WTC11 (cell line): ENCODE measurements around the gene MED9. TPM values are rescaled to one million over a fixed set of nuclear protein-coding genes. Genes with fewer than 3 reads are reported as not detected.

ENCODE experiments used
- ATAC-seq: fragments of 200-7000 bp; cut with Tn5 transposase; 2 replicates; pipeline ENCODE4 v1.10.0; 2021; ENCODE audit warnings: mild to moderate bottlenecking, moderate library complexity
- CTCF ChIA-PET: fragments of 300-600 bp; sonication (Branson Sonifier 250); formaldehyde crosslinking; loops from one replicate; lab custom pipeline; 2021; ENCODE audit warnings: antibody characterized with exemption; lab: Charles Lee
- POLR2A ChIA-PET: fragments of 350-600 bp; sonication (Branson Sonifier 250); formaldehyde crosslinking; loops from one replicate; lab custom pipeline; 2021; ENCODE audit warnings: antibody characterized with exemption; lab: Charles Lee
- DNase-seq: peaks from one replicate; pipeline ENCODE4 v3.0.0; 2021; ENCODE audit warnings: low spot score
- H3K27ac Mint-ChIP-seq: 2 replicates; pipeline ENCODE4 v1.8.0; 2021; ENCODE audit warnings: mixed read lengths
- H3K27me3 Mint-ChIP-seq: 2 replicates; pipeline ENCODE4 v1.8.0; 2021; ENCODE audit warnings: low read depth, mild to moderate bottlenecking, moderate library complexity, mixed read lengths
- H3K36me3 Mint-ChIP-seq: 2 replicates; pipeline ENCODE4 v1.8.0; 2021; ENCODE audit warnings: mixed read lengths
- H3K4me1 Mint-ChIP-seq: 2 replicates; pipeline ENCODE4 v1.8.0; 2022; ENCODE audit warnings: mixed read lengths
- H3K4me3 Mint-ChIP-seq: 2 replicates; pipeline ENCODE4 v1.8.0; 2021; ENCODE audit warnings: mild to moderate bottlenecking, moderate library complexity, mixed read lengths
- H3K9me3 Mint-ChIP-seq: 2 replicates; pipeline ENCODE4 v1.8.0; 2021; ENCODE audit warnings: mixed read lengths
- ARID4B ChIP-seq: sonication (generic); formaldehyde crosslinking; IDR thresholded peaks from 2 replicates; pipeline ENCODE4 v1.8.0; 2023; ENCODE audit warnings: missing genetic modification reagents, mild to moderate bottlenecking, borderline replicate concordance
- ATF2 ChIP-seq: sonication (generic); formaldehyde crosslinking; IDR thresholded peaks from 2 replicates; pipeline ENCODE4 v1.8.1; 2022; ENCODE audit warnings: low read depth, missing genetic modification reagents, borderline replicate concordance
- CREB1 ChIP-seq: sonication (generic); formaldehyde crosslinking; IDR thresholded peaks from 2 replicates; pipeline ENCODE4 v1.8.0; 2023; ENCODE audit warnings: mild to moderate bottlenecking, missing genetic modification reagents
- EMX1 ChIP-seq: fragments of 250-450 bp; sonication (Bioruptor Pico); IDR thresholded peaks from 2 replicates; pipeline ENCODE4 v1.8.0; 2021; ENCODE audit warnings: mild to moderate bottlenecking
- ERG ChIP-seq: fragments of 250-450 bp; sonication (Bioruptor Pico); IDR thresholded peaks from 2 replicates; pipeline ENCODE4 v1.8.0; 2021; ENCODE audit warnings: mild to moderate bottlenecking
- ETV6 ChIP-seq: sonication (generic); formaldehyde crosslinking; IDR thresholded peaks from 2 replicates; pipeline ENCODE4 v1.8.1; 2022; ENCODE audit warnings: mild to moderate bottlenecking, missing genetic modification reagents
- FOXJ3 ChIP-seq: sonication (generic); formaldehyde crosslinking; IDR thresholded peaks from 2 replicates; pipeline ENCODE4 v1.9.0; 2021; ENCODE audit warnings: missing genetic modification reagents, mild to moderate bottlenecking, borderline replicate concordance
- FOXK1 ChIP-seq: sonication (generic); formaldehyde crosslinking; IDR thresholded peaks from 2 replicates; pipeline ENCODE4 v1.8.0; 2022; ENCODE audit warnings: mild to moderate bottlenecking, moderate library complexity, missing genetic modification reagents
- HMGA2 ChIP-seq: fragments of 250-450 bp; sonication (Bioruptor Pico); IDR thresholded peaks from 2 replicates; pipeline ENCODE4 v1.4.0; 2021; ENCODE audit warnings: mild to moderate bottlenecking, moderate library complexity
- HMGXB4 ChIP-seq: sonication (generic); formaldehyde crosslinking; IDR thresholded peaks from 2 replicates; pipeline ENCODE4 v1.8.1; 2023; ENCODE audit warnings: mild to moderate bottlenecking, moderate library complexity, missing genetic modification reagents
- IRF2 ChIP-seq: sonication (generic); formaldehyde crosslinking; IDR thresholded peaks from 2 replicates; pipeline ENCODE4 v1.8.0; 2022; ENCODE audit warnings: low read depth, missing genetic modification reagents, borderline replicate concordance
- MXD4 ChIP-seq: fragments of 250-450 bp; sonication (Bioruptor Pico); IDR thresholded peaks from 2 replicates; pipeline ENCODE4 v1.8.0; 2021; ENCODE audit warnings: mild to moderate bottlenecking, moderate library complexity, borderline replicate concordance
- NFATC4 ChIP-seq: fragments of 250-450 bp; sonication (Bioruptor Pico); IDR thresholded peaks from 2 replicates; pipeline ENCODE4 v1.9.0; 2021; ENCODE audit warnings: mild to moderate bottlenecking
- NFE2L1 ChIP-seq: sonication (generic); formaldehyde crosslinking; IDR thresholded peaks from 2 replicates; pipeline ENCODE4 v1.8.1; 2023; ENCODE audit warnings: missing genetic modification reagents
- NFYB ChIP-seq: sonication (generic); formaldehyde crosslinking; conservative IDR thresholded peaks from 2 replicates; pipeline ENCODE4 v1.8.0; 2022; ENCODE audit warnings: low read depth, missing genetic modification reagents
- NR1H2 ChIP-seq: sonication (generic); formaldehyde crosslinking; IDR thresholded peaks from 2 replicates; pipeline ENCODE4 v1.9.0; 2021; ENCODE audit warnings: mild to moderate bottlenecking, moderate library complexity, missing genetic modification reagents
- RORB ChIP-seq: fragments of 250-450 bp; sonication (Bioruptor Pico); IDR thresholded peaks from 2 replicates; pipeline ENCODE4 v1.9.0; 2021; ENCODE audit warnings: mild to moderate bottlenecking
- SP1 ChIP-seq: sonication (generic); formaldehyde crosslinking; conservative IDR thresholded peaks from 2 replicates; pipeline ENCODE4 v1.8.1; 2022; ENCODE audit warnings: missing genetic modification reagents
- TCF7 ChIP-seq: sonication (generic); formaldehyde crosslinking; IDR thresholded peaks from 2 replicates; pipeline ENCODE4 v1.8.0; 2022; ENCODE audit warnings: mild to moderate bottlenecking, low read depth, missing genetic modification reagents, moderate library complexity
- TEAD1 ChIP-seq: sonication (generic); formaldehyde crosslinking; IDR thresholded peaks from 2 replicates; pipeline ENCODE4 v1.8.0; 2022; ENCODE audit warnings: mild to moderate bottlenecking, missing genetic modification reagents
- TEAD4 ChIP-seq: sonication (generic); formaldehyde crosslinking; IDR thresholded peaks from 2 replicates; pipeline ENCODE4 v1.8.0; 2022; ENCODE audit warnings: mild to moderate bottlenecking, missing genetic modification reagents
- ZNF232 ChIP-seq: sonication (generic); formaldehyde crosslinking; IDR thresholded peaks from 2 replicates; pipeline ENCODE4 v1.8.0; 2022; ENCODE audit warnings: mild to moderate bottlenecking, missing genetic modification reagents
- ZNF416 ChIP-seq: fragments of 250-450 bp; sonication (Bioruptor Pico); IDR thresholded peaks from 2 replicates; pipeline ENCODE4 v1.9.0; 2021; ENCODE audit warnings: mild to moderate bottlenecking, inconsistent platforms
- total RNA-seq: library from RNA; stranded (reverse); gene quantifications from 3 replicates; pipeline ENCODE4 v1.2.3, GENCODE V29; 2021
- TF ChIP-seq, protein P1 (sequence below): fragments of 250-450 bp; sonication (Bioruptor Pico); IDR thresholded peaks from 2 replicates; pipeline ENCODE4 v1.9.0; 2021; ENCODE audit warnings: mild to moderate bottlenecking

The MED9 gene
- total RNA-seq, 1 experiment from 2014 or later: 21.1 TPM

DNA sequence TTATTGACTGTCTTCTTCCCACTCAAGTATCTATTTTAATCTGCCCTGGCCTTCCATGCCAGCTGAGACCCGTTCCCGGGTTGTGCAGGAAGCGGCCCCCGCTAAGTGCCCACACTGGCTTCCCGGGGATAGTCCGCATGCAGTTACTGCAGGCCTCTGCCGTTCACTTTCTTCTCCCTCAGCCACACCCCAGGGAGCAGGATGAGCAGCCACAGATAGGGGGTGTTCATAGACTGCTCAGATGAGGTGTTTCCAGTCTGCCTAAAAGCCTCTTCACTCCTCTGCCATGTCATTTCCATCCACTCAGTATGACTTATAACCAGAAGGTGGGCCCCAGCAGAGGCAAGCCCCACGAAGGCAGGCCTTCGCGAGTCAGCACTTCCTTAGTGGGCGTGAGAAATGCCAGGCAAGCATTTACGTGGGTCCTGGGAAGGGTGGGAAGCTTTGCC is 7.7 kb downstream of the MED9 start:
- H3K4me1 Mint-ChIP-seq: no peaks in the 10 kb centered on the region; the same call in 1 of the 2 replicates
- ChIA-PET POLR2A (no interaction called here), CTCF (no interaction called here)
- ATAC-seq (no peak), DNase-seq (no peak)
- no peak for TF ChIP-seq HMGA2 (CRISPR knock-in tag)
- no peak for TF ChIP-seq NR1H2 (CRISPR knock-in tag)
- no peak for TF ChIP-seq HMGXB4 (CRISPR knock-in tag)
- TF ChIP-seq RORB (CRISPR knock-in tag): no peak
- no peak for TF ChIP-seq ARID4B (CRISPR knock-in tag)
- no peak for TF ChIP-seq TCF7 (CRISPR knock-in tag)
- no peak for TF ChIP-seq ATF2
- peaks cover 35% of the 10 kb centered on the region for H3K36me3 Mint-ChIP-seq
- no peak overlapping the region; the same call in 1 of the 2 replicates for H3K27ac Mint-ChIP-seq
- no peak overlapping the region for H3K4me3 Mint-ChIP-seq
- peaks cover 7% of the 10 kb centered on the region for H3K9me3 Mint-ChIP-seq
- H3K27me3 Mint-ChIP-seq: no peaks in the 10 kb centered on the region

GRCh38 chr17:17485420-17485819 is 8.6 kb downstream of the MED9 start:
- Mint-ChIP-seq H3K4me3 (no peak overlapping the region), H3K9me3 (peaks cover 7% of the 10 kb centered on the region), H3K36me3 (peaks cover 39% of the 10 kb centered on the region), H3K27ac (peak overlapping the region; percentile 40), H3K4me1 (no peaks in the 10 kb centered on the region; the same call in 1 of the 2 replicates), H3K27me3 (no peaks in the 10 kb centered on the region)
- POLR2A ChIA-PET: no interaction called here
- DNase-seq (no peak), ATAC-seq (no peak)
- no peak for TF ChIP-seq TEAD1 (CRISPR knock-in tag)
- TF ChIP-seq EMX1: no peak
- no peak for TF ChIP-seq ZNF232 (CRISPR knock-in tag)
- no peak for TF ChIP-seq FOXJ3 (CRISPR knock-in tag)
- no peak for TF ChIP-seq ERG (CRISPR knock-in tag)
- no peak for TF ChIP-seq SP1 (CRISPR knock-in tag)
- TF ChIP-seq ETV6: no peak
- TF ChIP-seq MXD4: no peak
- TF ChIP-seq FOXK1 (CRISPR knock-in tag): no peak
- TF ChIP-seq, protein P1, sequence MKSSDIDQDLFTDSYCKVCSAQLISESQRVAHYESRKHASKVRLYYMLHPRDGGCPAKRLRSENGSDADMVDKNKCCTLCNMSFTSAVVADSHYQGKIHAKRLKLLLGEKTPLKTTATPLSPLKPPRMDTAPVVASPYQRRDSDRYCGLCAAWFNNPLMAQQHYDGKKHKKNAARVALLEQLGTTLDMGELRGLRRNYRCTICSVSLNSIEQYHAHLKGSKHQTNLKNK: no peak
- TF ChIP-seq IRF2 (CRISPR knock-in tag): no peak
- TF ChIP-seq CREB1 (CRISPR knock-in tag): no peak
- TF ChIP-seq NFATC4 (CRISPR knock-in tag): no peak
- no peak for TF ChIP-seq NFE2L1 (CRISPR knock-in tag)
- TF ChIP-seq NFYB (CRISPR knock-in tag): no peak
- no peak for TF ChIP-seq ARID4B (CRISPR knock-in tag)
- no peak for TF ChIP-seq ZNF416 (CRISPR knock-in tag)
- TF ChIP-seq TEAD4: no peak
- CTCF ChIA-PET: no interaction called here
